Islet of Langerhans (tissue), 1 donor: Measurements from ENCODE around the gene CHORDC1.
"Not testable (repeated sequence)": the region's sequence is repeated elsewhere in the genome, so short reads cannot be mapped to it uniquely, and the experiment has no call there.

Experiments
- FAIRE-seq: peaks from one replicate; lab custom pipeline; 2011; peaks lifted over from hg19 to GRCh38; lab: Jason Lieb, UNC

Gene CHORDC1

DNA sequence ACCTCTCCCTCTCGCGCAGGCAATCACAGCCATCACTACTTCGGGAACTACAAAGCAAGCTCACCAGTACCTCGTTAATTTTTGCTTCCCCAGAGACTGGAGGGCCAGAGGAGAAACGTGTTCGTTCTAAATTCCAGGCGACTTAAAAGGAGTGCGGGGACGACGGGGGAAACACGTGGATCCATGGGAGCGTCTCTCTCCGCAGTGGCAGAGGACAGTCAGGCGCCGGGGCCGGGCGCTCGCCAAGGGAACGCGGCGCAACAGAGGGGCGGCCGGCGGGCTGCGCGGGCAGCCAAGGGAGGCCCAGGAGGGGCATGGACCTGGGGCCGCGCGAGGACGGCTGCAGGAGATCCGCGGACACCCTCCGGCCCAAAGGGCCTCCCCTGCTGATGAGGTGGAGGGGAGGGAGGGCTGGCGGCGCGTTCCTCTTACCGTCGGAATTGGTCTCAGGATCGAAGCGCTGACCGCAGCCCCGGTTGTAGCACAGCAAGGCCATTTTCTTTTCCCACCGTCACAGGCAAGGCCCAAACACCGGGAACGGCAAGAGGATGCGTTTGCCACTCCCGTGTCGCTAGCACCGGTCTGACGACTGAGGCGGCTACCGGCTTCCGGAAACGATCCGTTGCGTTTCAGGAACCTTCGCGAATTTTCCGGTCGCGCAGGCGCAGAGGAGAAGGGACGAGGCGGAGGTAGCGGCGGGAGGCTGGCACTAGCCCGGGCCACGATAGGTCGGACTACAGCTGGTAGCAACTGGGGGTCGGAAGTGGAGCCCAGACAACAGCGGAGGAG, at the start of gene CHORDC1:
Gene CHORDC1, minus strand, starts transcription at position 591 of the 789 bp plus-strand sequence. Its CDS starts 95 bp downstream, at position 496.
- FAIRE-seq, result peak; percentile 61

DNA sequence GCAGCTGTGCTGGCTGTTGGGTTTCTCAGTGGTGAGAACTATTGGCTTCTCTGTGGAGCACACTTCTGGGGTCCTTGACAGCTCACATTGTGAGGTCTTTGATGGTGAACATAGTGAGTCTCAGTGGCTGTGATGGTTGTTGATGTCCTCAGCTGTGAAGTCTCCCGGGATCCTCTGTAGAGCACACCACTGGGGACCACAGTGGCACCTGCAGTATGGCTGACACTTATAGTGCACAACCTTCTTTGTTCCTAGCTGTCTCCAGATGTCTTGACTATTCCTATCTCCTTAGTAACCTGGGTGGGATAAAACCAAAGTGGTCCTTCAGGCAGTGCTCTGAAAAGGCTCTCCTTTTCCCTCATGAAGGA, 34.3 kb upstream of the CHORDC1 start:
- no peak for FAIRE-seq

DNA sequence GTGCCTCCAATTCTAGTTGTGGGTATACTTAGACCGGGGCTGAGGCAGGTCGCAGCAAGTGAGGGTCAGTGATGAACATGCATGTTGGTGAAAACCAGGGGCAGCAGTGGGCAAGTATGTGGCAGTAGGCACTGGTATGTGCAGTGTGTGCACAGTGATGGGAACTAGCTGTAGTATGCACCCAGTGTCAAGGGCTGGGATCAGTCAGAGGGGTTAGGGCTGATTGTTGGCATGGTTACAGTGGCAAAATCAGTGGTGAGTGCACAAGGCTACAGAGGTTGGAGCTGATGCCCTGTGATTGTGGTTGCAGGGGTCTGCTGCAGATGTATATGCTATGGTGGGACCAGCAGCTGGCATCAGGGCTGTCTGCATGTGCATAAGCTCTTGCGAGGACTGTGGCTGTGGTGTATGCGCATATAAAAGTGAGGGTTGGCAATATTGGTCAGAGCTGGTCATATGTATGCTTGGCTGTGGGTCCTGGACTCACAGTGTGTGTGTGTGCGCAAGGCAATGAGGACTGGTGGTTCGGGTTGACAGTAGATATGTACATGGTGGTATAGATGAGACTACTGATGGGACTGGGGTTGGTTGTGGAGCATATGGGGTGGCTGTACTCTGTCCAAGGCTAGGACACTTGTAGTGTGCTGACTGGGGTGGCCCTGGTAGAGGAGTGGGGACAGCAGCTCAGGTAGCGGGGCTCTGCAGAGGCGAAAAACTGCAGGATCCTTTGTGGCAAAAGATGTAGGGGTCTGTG, 33.7 kb upstream of the CHORDC1 start:
- FAIRE-seq, result no peak

DNA sequence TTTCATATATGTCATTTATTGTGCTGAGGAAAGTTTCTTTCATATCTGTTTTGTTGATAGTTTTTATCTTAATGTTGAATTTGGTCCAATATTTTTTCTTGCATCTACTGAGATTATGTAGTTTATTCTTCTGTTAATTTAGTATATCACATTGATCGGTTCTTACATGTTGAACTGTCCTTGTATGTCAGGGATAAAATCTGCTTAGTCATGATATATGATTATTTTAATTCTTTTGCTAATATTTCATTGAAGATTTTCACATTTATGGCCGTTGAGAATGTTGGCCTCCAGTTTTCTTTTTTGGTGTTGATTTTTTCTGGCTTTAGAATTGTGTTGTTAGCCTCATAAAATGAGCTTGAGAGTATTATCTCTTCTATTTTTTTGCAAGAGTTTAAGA, 31.2 kb upstream of the CHORDC1 start:
- no peak for FAIRE-seq

DNA sequence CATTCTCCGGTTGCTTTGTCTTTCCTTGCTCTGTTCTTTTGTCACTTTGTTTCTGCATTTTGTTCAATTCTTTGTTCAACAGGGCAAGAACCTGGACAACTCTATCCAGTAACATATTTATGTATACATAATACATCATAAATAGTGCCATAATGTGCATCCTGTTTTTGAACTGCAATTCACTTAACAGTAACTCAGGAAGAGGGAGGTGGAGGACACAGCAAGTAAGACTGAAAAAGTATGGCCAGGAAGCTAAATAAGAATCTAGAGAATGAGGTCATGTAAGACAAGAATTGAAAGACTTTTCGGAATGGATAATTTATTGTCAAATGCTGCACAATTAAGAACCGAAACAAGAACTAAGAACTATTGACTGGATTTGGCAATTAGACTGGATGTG, 29.2 kb upstream of the CHORDC1 start:
- no peak for FAIRE-seq

DNA sequence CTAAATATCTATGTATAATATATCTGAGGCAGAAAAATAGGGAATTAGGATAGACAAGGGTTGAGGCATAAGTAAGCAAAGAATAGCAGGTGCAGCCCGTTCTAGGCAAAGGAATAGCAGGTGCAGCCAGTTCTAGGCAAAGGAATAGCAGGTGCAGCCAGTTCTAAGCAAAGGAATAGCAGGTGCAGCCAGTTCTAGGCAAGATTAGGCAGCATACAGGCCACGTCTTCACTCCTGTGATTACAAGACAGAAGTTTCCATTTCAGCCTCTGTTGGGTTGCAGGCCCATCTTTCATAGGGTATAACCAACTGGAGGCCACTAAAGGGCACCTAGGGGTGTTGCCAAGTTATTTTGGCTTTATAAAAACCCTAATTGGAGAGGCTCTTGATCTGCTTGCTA, 28.8 kb upstream of the CHORDC1 start:
- no peak for FAIRE-seq

DNA sequence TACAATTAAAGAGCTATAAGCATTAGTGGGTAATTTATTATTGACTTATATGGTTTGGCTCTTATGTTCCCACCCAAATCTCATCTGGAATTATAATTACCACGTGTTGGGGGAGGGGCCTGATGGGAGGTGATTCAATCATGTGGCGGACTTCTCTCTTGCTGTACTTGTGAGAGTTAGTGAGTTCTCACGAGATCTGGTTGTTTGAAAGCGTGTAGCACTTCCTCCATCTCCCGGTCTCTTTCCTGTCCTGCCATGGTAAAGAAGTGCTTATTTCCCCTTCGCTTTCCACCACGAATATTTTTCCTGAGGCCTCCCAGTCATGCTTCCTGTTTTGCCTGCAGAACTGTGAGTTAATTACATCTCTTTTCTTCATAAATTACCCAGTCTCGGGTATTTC, 28.1 kb upstream of the CHORDC1 start:
- FAIRE-seq, result no peak

DNA sequence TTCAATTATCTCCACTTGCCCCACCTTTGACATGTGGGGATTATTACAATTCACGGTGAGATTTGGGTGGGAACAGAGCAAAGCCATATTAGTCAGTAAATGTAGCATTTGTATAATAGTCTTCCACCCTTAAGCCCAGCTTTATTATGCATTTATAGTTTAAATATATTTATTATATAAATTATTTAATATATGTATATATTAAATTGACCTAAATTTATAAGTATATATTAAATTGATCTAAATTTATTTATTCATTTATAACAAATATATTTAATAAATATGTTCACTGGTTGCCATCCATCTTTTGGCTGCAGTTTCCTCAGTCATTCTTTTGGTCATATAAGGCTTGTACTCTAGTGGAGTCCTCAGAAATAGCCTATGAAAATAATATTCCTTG, 23.6 kb upstream of the CHORDC1 start:
- no peak for FAIRE-seq

DNA sequence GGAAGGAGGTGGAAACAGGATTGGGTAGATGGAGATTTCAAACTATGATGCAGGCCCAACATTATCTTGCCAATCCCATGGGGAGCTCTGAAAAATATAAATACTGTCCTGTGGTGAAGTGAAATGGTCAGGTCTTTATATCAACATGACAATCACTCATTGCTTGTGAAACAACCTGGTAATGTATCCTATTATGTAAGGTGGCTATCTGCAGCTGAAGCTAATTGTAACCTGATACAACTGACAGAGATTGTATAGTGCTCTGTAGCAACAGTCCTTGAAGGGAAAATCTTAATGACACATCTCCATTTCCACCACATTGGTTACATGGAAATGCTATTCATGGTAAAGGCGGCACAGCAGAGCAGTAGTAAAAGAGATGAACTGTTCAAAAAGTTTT, 20.7 kb upstream of the CHORDC1 start:
- no peak for FAIRE-seq

DNA sequence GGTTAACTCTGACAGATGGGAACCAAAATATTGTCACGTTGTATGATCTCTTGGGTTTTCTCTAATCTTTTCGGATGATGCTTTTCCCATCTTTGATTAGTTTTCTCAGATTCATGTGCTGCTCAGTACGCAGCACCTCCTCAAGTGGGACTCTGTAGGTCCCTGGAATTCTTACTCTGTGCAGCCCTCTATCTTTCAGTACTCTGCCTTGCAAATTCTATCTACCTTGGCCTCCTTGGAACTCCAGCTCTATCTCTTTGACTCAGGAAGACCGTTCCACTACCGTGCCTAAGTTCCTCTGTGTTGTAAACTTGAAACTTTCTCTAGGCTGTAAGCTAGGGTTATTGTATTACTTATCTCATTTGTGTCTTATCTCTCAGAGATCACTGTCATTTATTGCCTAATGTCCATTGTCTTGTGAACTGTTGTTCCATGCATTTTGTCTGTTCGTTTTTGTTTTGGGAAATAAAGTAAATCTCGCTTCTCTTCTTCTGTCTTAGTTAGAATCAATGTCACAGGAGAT, 20.1 kb upstream of the CHORDC1 start:
- no peak for FAIRE-seq

DNA sequence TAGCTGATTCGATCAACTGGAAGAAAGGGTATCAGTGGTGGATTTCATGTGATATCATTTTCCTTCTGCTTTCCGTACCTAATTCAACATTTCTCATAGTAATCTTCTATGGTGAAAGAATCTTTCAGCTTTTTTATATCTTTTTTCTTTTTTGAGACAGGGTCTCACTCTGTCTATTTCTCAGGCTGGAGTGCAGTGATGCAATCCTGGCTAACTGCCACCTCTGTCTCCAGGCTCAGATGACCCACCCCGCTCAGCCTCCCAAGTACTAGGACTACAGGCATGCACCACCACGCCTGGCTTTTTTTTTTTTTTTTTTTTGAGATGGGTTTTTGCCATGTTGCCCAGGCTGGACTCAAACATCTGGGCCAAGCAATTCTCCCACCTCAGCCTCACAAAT, 18.6 kb upstream of the CHORDC1 start:
- no peak for FAIRE-seq

DNA sequence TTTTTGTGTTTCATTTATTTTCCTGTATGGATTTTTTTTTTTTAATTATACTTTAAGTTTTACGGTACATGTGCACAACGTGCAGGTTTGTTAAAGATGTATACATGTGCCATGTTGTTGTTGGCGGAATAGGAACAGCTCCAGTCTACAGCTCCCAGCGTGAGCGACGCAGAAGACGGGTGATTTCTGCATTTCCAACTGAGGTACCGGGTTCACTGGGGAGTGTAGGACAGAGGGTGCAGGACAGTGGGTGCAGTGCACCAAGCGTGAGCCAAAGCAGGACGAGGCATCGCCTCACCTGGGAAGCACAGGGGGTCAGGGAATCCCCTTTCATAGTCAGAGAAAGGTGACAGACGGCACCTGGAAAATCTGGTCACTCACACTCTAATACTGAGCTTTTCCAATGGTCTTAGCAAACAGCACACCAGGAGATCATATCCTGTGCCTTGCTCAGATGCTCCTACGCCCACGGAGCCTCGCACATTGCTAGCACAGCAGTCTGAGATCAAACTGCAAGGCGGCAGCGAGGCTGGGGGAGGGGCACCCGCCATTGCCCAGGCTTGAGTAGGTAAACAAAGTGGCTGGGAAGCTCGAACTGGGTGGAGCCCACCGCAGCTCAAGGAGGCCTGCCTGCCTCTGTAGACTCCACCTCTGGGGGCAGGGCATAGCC, 17.3 kb upstream of the CHORDC1 start:
- not testable (repeated sequence) for FAIRE-seq

DNA sequence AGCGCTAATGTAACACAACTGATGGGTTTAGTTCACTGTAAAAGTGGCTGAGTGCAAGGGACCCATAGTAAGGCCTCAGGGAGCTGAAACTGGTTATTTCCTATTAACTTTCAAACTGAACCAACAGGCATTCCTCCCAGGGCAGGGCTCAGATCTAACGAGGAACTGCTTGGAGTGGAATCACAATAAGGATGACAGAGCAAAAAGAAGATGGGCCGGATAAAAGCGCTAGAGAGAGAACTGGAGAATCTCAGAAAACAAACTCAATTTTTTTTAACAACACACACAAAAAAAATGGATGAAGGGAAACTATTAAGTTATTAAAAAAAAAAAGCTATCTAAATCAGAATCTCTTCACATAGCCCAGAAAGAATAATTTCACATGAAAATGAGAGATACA, 14.2 kb upstream of the CHORDC1 start:
- no peak for FAIRE-seq

DNA sequence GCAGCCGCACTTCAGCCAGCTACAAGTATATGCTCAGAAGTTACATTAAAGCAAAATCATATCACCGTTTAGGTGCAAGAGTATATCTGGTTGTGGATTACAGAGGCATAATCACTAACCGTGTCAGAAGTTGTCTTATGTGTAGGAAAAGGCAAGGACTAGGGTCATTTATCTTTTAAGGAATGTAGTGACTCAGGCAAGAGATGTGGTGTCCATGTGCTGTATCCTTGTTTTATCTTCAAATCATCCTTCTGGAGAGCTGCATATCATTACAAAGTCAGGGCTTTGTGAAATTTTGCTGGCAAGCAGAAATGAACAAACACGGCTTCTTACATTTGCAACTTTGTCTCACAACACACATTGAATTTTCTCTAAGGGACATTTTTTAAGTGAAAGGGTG, 12.7 kb upstream of the CHORDC1 start:
- no peak for FAIRE-seq

DNA sequence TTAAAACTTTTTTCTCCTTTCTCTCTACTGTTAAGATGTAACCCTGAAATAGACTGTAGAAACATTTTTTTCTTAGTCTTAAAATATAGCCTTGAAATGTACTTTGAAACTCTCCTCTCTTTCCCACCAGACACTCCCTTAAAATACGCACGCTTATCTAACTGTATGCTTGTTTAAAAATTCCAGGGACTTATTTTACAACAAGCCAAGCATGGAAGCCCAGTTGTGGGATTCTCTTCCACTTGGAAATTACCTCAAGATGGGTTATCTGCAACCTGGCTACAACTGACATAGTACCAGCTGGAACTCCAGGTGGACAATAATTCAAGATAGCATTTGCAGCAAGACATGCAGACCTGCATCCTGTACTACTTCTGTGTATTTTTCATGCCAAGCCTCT, 12.1 kb upstream of the CHORDC1 start:
- FAIRE-seq, result no peak

DNA sequence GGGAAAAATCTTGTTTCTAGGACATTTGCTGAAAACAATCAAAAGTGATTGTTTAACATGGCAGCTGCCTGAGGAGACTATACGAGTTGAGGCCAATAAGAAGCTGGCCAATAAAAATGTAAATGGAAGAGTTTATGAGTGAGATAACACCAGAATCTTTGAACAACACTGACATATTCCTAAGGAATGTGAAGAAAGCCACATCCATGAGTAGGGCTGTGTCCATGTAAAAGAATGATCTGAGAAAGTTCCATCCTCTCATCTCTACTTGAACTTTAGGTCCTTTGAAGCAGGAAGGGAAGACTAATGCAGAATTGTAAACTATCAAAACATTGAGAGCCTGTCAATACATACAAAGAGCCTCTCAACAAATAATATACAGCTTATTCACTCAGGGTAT, 6.9 kb upstream of the CHORDC1 start:
- no peak for FAIRE-seq

DNA sequence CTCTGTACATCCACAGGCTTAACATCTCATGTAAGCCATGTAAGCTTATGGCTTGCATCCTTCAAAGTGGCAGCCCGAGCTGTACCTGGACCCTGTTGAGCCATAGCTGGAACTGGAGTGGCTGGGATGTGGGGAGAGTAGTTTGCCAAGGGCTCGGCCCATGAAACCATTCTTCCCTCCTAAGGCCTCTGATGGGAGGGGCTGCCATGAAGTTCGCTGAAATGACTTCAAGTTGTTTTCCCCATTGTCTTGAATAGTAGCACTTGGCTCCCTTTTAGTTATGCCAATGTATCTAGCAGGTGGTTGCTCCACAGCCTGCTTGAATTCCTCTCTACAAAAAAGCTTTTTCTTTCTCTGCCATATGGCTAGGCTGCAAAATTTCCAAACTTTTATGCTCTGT, 5.2 kb upstream of the CHORDC1 start:
- FAIRE-seq, result no peak

DNA sequence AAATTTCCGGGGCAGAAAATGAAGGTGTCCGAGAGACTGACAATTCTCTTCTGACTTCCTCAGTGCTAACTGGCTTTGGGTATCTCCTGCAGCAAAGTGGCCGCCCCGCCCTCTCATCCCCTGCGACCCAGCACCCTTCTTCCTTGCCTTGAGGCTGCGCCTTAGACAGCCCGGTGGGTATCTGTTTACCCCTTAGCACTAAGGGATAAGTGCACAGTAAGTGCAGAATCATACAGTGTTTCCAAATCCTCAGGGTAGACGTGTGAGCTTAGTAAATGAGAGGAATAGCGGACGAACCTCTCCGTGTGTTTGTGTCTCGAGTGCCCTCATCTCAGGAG, 368 bp upstream of the CHORDC1 start:
- no peak for FAIRE-seq

DNA sequence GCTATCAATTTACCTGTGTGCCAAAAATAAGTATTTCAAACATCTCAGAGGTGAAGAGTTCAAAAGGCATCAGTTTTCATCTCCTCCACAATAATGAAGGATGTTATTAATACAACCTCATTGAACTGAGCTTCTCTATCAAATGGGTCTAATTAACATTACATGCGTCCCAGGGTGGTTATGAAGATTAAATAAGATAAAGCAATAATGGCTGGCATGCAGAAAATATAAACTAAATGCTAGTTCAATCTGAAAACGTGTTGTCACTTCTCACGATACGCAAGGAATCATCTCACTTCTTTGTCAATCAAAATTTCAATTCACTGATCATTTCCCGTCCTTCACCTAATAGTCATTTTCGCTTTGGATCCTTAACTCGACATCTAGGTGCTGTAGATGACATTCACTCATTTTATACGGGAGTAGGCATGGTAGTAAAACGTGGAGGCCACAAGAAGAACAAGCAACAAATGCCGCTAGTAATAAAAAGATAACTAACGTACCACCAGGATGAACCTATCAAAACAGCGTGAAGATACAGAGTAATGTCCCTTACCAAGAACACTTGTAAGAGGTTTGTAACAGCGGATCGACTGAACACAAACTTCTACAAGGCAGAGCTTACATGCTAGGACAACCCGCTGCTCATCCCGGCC, 918 bp downstream of the CHORDC1 start:
- no peak for FAIRE-seq

DNA sequence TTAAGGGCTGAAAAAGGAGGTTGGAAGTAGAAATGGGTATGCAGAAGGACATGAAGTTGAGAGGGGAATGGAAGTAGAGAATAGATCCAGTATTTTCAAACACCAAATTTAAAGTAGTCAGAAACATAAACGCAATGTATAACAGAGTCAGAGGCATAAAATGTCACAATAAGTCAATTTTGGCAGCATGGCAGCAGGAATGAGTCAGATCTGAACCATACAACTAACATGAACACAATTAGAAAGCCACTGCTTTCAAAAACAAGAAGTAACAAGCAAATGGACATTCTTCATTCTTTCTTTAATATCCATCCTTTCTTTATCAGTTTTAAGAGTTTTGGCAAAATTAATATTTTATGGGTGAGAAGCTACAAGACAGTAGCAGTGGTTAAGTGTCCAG, 2.5 kb downstream of the CHORDC1 start:
- FAIRE-seq, result no peak

DNA sequence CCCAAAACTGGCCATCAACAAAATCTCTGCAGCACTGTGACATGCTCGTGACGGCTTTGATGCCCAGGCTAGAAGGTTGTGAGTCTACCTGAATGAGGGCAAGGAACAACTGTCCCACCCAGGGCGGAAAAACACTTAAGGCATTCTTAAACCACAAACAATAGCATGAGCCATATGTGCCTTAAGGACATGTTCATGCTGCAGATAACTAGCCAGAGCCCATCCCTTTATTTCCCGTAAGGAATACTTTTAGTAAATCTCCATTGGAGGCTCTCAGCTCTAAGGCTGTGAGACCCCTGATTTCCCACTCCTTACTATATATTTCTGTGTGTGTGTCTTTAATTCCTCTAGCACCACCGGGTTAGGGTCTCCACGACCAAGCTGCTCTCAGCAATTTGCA, 3.4 kb downstream of the CHORDC1 start:
- no peak for FAIRE-seq

DNA sequence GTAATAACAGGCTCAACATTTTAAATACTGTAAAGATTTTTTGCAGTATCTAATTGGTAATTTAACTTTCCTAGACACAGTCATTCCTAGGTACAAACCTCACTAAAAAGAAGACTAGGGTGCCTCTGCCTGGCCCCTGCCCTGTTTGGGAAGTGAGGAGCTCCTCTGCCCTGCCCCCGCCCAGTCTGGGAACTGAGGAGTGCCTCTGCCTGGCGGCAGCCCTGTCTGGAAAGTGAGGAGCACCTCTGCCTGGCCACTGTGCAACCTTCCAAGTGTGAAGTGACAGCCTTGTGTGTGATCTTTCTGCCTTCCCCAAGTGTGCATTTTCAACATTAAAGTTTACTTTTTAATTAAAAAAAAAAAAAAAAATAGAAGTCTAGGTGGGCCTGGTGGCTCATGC, 4.2 kb downstream of the CHORDC1 start:
- FAIRE-seq, result no peak

DNA sequence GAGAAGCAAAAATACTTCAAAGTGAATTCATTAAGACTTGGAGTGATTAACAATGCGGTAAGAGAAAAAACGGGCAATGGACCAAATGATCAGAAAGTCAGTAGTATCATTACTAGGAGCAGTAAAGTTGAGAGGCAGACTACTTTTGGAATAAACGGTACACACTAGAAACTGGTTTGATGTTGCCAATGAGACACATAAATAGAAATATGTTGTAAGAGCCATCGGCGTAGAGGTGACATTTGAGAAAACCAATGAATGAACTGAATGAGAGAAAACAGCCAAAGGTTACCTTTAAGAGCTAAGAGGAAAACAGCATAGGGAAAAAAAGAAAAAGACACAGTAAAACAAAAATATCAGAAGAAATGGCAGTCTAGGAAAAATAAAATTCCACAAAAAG, 6.2 kb downstream of the CHORDC1 start:
- FAIRE-seq, result no peak
